GM18511 (cell line): ENCODE results near the gene RBL2.
A peak's percentile ranks its signal among the peaks of the same experiment; 100 is the strongest.

Source experiments
- ATAC-seq: cut with Tn5 transposase; IDR thresholded peaks from one replicate; pipeline ENCODE4 v1.9.1; 2021; ENCODE audit warnings: mild to moderate bottlenecking, moderate library complexity; ENCODE audit not compliant: unreplicated experiment

The RBL2 gene

DNA sequence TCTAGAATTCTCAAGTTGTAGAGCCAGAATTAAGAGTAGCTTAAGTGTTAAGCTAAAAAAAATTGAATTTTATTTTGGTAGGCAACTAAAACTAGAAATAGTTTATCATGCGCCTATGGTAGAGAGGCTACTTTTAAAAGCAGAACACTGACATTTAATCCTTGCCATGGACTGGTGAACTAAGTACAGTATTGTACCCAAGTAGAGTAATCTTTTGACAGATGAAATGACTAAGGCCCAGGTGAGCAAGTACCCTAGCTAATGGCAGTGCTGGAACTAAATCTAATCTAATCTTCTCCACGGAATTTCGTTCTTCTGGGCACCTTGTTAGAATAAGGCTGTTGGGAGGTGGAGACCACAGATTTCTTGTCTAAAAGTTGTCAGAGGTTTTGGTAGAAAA lies 11.8 kb downstream of the RBL2 start:
- no peak for ATAC-seq

GRCh38 chr16:53449816-53450517 lies 15.7 kb downstream of the RBL2 start:
- ATAC-seq = no peak

DNA sequence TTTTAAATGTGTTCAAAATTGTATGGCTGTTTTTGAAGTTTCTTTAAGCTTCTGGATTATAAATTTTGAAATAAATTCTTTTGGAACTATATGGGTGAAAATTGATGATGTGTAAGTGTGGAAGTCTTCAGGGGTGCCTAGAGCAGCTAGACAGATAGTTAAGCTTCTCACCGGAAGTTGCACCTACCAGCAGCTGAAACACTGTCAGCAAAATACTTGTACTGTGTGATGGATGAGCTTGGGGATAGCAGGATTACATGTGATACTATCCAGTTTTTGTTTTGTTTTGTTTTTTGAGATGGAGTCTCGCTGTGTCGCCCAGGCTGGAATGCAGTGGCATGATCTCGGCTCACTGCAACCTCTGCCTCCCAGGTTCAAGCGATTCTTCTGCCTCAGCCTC lies 19.7 kb downstream of the RBL2 start:
- no peak for ATAC-seq

DNA sequence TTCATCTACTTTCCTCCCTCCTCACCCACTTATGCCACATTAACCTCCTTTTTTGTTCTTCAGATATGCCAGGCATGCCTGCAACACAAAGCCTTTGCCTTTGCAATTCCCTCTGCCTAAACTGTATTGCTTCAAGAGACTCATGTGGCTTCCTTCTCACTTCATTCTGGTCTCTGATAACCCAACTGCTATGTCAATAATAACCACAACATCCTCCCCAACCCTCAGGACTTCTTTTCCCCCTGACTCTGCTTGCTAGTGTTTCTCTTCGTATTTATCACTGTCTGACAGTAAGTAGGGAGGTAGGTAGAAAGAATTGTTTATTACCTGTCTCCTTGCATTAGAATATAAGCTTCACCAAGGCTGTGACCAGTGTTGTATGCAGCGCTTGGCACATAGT lies 22.4 kb downstream of the RBL2 start:
- ATAC-seq = no peak

DNA sequence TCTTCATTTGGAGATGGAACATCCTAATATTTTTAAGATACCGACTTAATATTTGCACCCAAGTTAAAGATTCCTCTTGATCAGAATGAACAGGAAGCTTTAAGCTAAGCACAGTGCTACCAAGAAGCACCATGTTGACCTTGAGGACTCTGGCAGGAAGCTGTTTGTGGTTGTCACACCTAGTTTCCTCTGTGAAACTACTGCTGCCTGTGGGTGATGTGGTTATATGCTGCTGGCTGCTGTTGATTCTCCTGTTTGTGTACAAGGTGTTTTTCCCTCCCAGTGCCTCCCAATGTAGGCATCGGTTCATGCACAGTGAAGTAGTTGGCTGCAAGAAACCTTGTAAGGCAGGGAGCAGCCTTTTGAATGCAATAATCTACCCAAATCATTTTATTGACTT lies 23.4 kb downstream of the RBL2 start:
- ATAC-seq = peak; percentile 100

GRCh38 chr16:53458635-53459034 lies 24.4 kb downstream of the RBL2 start:
- ATAC-seq = no peak

GRCh38 chr16:53465606-53466280 lies 31.5 kb downstream of the RBL2 start:
- ATAC-seq = no peak

DNA sequence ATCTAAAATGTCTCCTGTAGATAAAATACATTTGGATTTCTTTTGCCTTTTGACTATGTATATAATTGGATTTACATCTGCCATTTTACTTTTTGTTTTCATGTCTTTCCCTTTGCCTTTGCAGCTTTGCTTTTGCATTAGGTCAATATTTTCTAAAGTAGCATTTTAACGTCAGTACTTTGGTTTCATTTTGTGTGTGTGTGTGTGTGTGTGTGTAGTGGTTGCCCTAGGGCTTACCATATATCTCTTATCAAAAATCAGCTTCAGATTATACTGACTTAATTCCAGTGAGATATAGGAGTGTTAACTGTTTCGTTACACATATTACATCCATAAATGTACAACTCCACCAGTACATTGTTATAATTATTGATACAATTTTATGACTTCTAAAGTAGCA lies 42.6 kb downstream of the RBL2 start:
- no peak for ATAC-seq

GRCh38 chr16:53478965-53479364 lies 44.7 kb downstream of the RBL2 start:
- no peak for ATAC-seq

DNA sequence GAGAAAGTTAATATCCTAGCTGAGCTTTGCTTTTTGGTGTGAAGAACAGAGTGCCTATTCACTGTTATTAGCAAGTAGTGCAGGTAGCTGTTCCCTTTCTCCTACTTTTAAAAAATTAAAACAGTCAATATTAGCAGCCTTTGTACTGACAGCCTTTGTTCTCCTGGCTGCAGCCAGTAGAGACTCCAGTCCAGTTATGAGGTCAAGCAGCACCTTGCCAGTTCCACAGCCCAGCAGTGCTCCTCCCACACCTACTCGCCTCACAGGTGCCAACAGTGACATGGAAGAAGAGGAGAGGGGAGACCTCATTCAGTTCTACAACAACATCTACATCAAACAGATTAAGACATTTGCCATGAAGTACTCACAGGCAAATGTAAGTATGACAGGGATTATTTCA lies 46.1 kb downstream of the RBL2 start:
- ATAC-seq = no peak

GRCh38 chr16:53482123-53482522 lies 47.9 kb downstream of the RBL2 start:
- no peak for ATAC-seq

- ATAC-seq = no peak
Measured at GRCh38 chr16:53484542-53484941, 50.3 kb downstream of the RBL2 start.

DNA sequence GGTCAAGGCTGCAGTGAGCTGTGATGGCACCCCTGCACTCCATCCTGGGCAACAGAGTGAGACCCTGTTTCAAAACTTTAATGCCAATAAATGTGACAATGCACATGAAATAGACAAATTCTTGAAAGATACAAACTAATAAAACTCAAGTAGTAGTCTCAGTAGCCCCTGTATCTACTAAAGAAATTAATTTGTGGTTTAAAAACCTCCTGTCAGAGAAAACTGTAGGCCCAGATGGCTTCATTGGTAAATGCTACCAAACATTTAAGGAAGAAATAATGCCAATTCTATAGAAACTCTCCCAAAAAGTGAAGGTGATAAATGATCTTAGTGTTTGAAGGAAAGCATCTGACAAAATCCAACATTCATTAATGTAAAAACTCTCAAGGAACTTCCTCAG lies 52.0 kb downstream of the RBL2 start:
- no peak for ATAC-seq

- no peak for ATAC-seq
Measured at GRCh38 chr16:53489755-53490154, 55.5 kb downstream of the RBL2 start.

- ATAC-seq = no peak
Measured at GRCh38 chr16:53492503-53492902, 58.2 kb downstream of the RBL2 start.

GRCh38 chr16:53494636-53495035 lies 60.4 kb downstream of the RBL2 start:
- no peak for ATAC-seq

- no peak for ATAC-seq
Measured at GRCh38 chr16:53495325-53495724, 61.1 kb downstream of the RBL2 start.

DNA sequence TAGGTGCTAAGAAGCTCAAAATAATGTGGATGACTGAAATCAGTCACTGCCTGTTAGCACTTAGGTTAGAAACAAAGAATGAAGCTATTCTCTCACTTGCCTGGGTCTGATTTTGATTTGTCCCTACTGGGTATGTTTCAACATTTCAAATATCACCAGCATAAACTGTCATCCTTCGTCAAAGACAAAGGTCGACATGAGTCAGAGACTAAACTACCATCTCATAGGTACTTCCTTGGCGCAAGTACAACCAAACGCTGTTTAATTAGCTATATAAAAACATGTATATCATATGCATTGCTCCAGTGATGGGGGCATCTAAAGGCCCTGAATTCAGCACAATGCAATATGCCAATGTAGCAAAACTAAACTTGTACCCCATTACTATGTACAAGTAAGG lies 64.7 kb downstream of the RBL2 start:
- ATAC-seq = no peak

- ATAC-seq = no peak
Measured at GRCh38 chr16:53501216-53501859, 67.1 kb downstream of the RBL2 start.

DNA sequence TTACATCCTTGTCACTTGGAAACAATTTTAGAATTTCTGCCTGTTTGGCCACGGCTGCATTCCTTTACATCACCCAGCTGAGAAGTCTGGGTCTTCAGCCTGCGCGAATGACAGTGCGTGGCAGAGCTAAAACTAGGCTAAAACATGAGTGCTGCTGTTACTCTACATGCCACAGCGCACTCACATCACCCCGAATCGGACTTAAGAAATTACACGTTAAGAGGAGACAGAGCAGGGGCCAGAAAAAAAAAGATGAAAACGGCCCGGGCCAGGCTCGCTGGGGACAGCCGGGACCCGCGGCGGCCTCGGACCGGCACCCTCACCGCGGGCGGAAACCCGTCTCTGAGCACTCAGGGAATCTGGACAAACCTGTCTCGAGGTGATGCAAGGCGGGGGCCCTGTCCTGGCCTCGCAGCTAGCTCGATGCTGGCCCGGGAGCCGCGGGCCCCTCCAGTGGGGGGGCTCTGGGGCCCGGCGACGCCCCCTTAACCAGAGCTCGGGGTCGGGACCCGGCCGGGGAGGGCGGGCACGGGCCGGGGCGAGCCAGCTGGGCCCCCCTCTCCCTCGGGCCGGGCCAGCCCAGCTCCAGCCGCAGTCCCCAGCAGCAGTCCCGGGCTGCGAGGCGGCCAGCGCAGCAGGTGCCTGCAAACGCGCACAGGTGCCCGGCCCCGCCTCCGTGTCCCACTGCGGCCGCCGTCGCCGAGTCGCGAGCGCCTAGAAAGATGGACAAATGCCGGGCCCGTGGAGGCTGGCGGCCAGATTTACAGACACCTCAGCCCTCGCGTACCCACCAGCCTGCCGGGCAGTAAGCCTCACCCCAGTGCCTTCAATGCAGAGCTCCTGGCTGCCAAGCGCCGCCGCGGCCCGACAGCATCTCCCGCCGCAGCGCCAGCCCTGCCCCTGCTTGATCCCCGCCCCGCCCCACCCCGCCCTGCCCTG lies 68.3 kb downstream of the RBL2 start, which contains the start of gene AKTIP:
TSS of gene AKTIP (minus strand) at position 879 of the 939 bp plus-strand sequence. CDS start 2,950 bp downstream, outside the sequence.
- peak; percentile 42 for ATAC-seq
